SK-N-SH treated with all-trans-retinoic acid at 6 μM for 48 hours (cell line): ENCODE measurements around the gene SDR42E2.
A peak's percentile ranks its signal among the peaks of the same experiment; 100 is the strongest.
"Not testable (repeated sequence)": the region's sequence is repeated elsewhere in the genome, so short reads cannot be mapped to it uniquely, and the experiment has no call there.

Experiments
- ATAC-seq: fragments of 200-7000 bp; cut with Tn5 transposase; 3 replicates; pipeline ENCODE4 v1.9.1; 2020; ENCODE audit warnings: mild to moderate bottlenecking, moderate library complexity
- ARNTL ChIP-seq: fragments of 450-650 bp; formaldehyde crosslinking; IDR thresholded peaks from 2 replicates; pipeline ENCODE4 v1.5.0; 2020; ENCODE audit warnings: low read depth, mild to moderate bottlenecking, moderate library complexity, borderline replicate concordance
- CSDC2 ChIP-seq: fragments of 250-450 bp; sonication (Bioruptor Pico); IDR thresholded peaks from 2 replicates; pipeline ENCODE4 v1.5.0; 2020; ENCODE audit warnings: mild to moderate bottlenecking, moderate library complexity
- ESRRG ChIP-seq: fragments of 250-450 bp; sonication (Bioruptor Pico); IDR thresholded peaks from 2 replicates; pipeline ENCODE4 v1.6.1; 2021; ENCODE audit warnings: mild to moderate bottlenecking
- ISL1 ChIP-seq: fragments of 250-450 bp; sonication (Bioruptor Pico); IDR thresholded peaks from 2 replicates; pipeline ENCODE4 v2.1.2; 2022; ENCODE audit warnings: mild to moderate bottlenecking, moderate library complexity
- OSR1 ChIP-seq: fragments of 250-450 bp; sonication (Bioruptor Pico); IDR thresholded peaks from 2 replicates; pipeline ENCODE4 v1.8.0; 2022; ENCODE audit warnings: moderate library complexity, mild to moderate bottlenecking, inconsistent platforms
- PATZ1 ChIP-seq: fragments of 250-450 bp; sonication (Bioruptor Pico); IDR thresholded peaks from 2 replicates; pipeline ENCODE4 v1.8.0; 2020; ENCODE audit warnings: mild to moderate bottlenecking, moderate library complexity, borderline replicate concordance
- POU6F1 ChIP-seq: fragments of 250-450 bp; sonication (Bioruptor Pico); IDR thresholded peaks from 2 replicates; pipeline ENCODE4 v1.8.0; 2021; ENCODE audit warnings: low read depth, mild to moderate bottlenecking, moderate library complexity, borderline replicate concordance
- PPARA ChIP-seq: fragments of 250-450 bp; sonication (Bioruptor Pico); IDR thresholded peaks from 2 replicates; pipeline ENCODE4 v1.5.0; 2020; ENCODE audit warnings: mild to moderate bottlenecking, borderline replicate concordance
- RARB ChIP-seq: fragments of 250-450 bp; sonication (Bioruptor Pico); IDR thresholded peaks from 2 replicates; pipeline ENCODE4 v1.8.0; 2021; ENCODE audit warnings: mild to moderate bottlenecking, moderate library complexity
- SNAI2 ChIP-seq: fragments of 250-450 bp; sonication (Bioruptor Pico); IDR thresholded peaks from 2 replicates; pipeline ENCODE4 v1.5.0; 2020; ENCODE audit warnings: mild to moderate bottlenecking, moderate library complexity
- TCF4 ChIP-seq: fragments of 250-450 bp; sonication (Bioruptor Pico); IDR thresholded peaks from 2 replicates; pipeline ENCODE4 v1.8.0; 2021; ENCODE audit warnings: mild to moderate bottlenecking, moderate library complexity, borderline replicate concordance
- TOX ChIP-seq: fragments of 250-450 bp; sonication (Bioruptor Pico); IDR thresholded peaks from 2 replicates; pipeline ENCODE4 v1.8.0; 2021; ENCODE audit warnings: mild to moderate bottlenecking, moderate library complexity, borderline replicate concordance
- TSHZ2 ChIP-seq: fragments of 250-450 bp; sonication (Bioruptor Pico); IDR thresholded peaks from 2 replicates; pipeline ENCODE4 v1.5.0; 2020; ENCODE audit warnings: mild to moderate bottlenecking, moderate library complexity
- ZC3H10 ChIP-seq: fragments of 250-450 bp; sonication (Bioruptor Pico); IDR thresholded peaks from 2 replicates; pipeline ENCODE4 v1.5.1; 2021; ENCODE audit warnings: mild to moderate bottlenecking, moderate library complexity
- ZFP3 ChIP-seq: fragments of 250-450 bp; sonication (Bioruptor Pico); IDR thresholded peaks from 2 replicates; pipeline ENCODE4 v1.5.0; 2020; ENCODE audit warnings: mild to moderate bottlenecking, moderate library complexity
- ZFP30 ChIP-seq: fragments of 450-650 bp; formaldehyde crosslinking; IDR thresholded peaks from 2 replicates; pipeline ENCODE4 v1.5.0; 2022; ENCODE audit warnings: mild to moderate bottlenecking, moderate library complexity
- ZNF565 ChIP-seq: fragments of 450-650 bp; formaldehyde crosslinking; conservative IDR thresholded peaks from 2 replicates; pipeline ENCODE4 v1.5.0; 2020; ENCODE audit warnings: low read depth, mild to moderate bottlenecking, moderate library complexity
- ZNF70 ChIP-seq: fragments of 450-650 bp; formaldehyde crosslinking; IDR thresholded peaks from 2 replicates; pipeline ENCODE4 v1.5.0; 2020; ENCODE audit warnings: mild to moderate bottlenecking, moderate library complexity
- ZNF8 ChIP-seq: fragments of 450-650 bp; formaldehyde crosslinking; IDR thresholded peaks from 2 replicates; pipeline ENCODE4 v1.5.0; 2020; ENCODE audit warnings: mild to moderate bottlenecking, moderate library complexity
- TF ChIP-seq, protein P1 (sequence below): fragments of 250-450 bp; sonication (Bioruptor Pico); IDR thresholded peaks from 2 replicates; pipeline ENCODE4 v1.5.1; 2021; ENCODE audit warnings: mild to moderate bottlenecking, moderate library complexity

Gene SDR42E2

DNA sequence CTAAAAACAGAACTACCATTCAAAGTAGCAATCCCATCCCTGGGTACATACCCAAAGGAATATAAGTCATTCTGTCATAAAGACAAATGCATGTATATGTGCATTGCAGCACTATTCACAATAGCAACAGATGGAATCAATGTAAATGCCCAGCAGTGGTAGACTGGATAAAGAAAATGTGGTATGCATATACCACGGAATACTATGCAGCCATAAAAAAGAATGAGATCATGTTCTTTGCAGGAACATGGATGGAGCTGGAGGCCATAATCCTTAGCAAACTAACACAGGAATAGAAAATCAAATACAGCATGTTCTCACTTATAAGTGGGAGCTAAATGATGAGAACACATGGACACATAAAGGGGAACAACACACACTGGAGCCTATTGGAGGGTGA, 33.8 kb upstream of the SDR42E2 start:
- TF ChIP-seq ZNF8, result peak; percentile 79
- ATAC-seq, result not testable (repeated sequence)

DNA sequence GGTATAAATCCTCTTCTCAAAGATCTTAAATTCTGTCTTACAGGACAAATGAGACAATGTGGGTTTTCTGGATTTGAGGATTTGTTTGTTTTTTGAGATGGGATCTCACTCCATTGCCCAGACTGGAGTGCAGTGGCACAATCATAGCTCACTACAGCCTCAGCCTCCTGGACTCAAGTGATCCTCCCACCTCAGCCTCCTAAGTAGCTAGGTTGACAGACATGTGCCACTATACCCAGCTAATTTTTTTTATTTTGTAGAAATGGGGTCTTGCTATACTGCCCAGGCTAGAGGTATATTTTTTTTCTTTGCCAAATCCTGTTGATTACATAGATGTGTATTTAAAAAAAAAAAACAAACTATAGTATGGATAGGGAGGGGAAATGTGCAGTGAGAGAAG, 31.8 kb upstream of the SDR42E2 start:
- TF ChIP-seq ZFP3 (CRISPR knock-in tag) (no peak), SNAI2 (CRISPR knock-in tag) (no peak), POU6F1 (no peak), TSHZ2 (CRISPR knock-in tag) (no peak), ZC3H10 (CRISPR knock-in tag) (no peak), PPARA (CRISPR knock-in tag) (no peak)

DNA sequence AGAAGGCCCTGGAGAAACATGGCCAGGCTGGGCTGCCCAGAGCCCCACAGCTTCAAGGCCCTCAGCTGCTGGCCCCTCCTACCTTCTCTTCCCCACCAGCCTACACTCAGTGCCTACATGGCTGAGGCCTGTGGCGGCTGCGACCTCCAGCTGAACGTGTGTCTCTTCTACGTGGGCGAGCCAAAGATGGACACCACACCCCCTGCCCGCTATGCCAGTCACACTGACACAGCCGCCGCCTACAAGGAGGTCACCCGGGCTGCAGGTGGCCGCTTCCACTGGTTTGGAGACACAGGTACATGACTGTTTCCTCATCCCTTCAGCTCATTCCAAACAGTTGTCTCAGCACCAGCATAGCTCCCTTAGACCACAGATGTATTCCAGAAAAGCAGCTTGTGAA, 29.5 kb upstream of the SDR42E2 start:
- no peak for TF ChIP-seq TOX (CRISPR knock-in tag)
- TF ChIP-seq SNAI2 (CRISPR knock-in tag), result no peak
- TF ChIP-seq OSR1, result no peak
- no peak for TF ChIP-seq POU6F1
- TF ChIP-seq PATZ1 (CRISPR knock-in tag), result no peak
- TF ChIP-seq ARNTL (CRISPR knock-in tag), result no peak
- no peak for TF ChIP-seq ZNF565 (CRISPR knock-in tag)
- no peak for TF ChIP-seq ZFP30 (CRISPR knock-in tag)
- TF ChIP-seq, protein P1, sequence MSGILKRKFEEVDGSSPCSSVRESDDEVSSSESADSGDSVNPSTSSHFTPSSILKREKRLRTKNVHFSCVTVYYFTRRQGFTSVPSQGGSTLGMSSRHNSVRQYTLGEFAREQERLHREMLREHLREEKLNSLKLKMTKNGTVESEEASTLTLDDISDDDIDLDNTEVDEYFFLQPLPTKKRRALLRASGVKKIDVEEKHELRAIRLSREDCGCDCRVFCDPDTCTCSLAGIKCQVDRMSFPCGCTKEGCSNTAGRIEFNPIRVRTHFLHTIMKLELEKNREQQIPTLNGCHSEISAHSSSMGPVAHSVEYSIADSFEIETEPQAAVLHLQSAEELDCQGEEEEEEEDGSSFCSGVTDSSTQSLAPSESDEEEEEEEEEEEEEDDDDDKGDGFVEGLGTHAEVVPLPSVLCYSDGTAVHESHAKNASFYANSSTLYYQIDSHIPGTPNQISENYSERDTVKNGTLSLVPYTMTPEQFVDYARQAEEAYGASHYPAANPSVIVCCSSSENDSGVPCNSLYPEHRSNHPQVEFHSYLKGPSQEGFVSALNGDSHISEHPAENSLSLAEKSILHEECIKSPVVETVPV, result no peak
- TF ChIP-seq ZNF70 (CRISPR knock-in tag), result no peak
- no peak for TF ChIP-seq TCF4
- TF ChIP-seq ZFP3 (CRISPR knock-in tag), result no peak
- TF ChIP-seq TSHZ2 (CRISPR knock-in tag), result no peak
- no peak for TF ChIP-seq ESRRG
- TF ChIP-seq ZNF8, result no peak
- TF ChIP-seq ZC3H10 (CRISPR knock-in tag), result no peak
- TF ChIP-seq RARB (CRISPR knock-in tag), result no peak
- no peak for TF ChIP-seq PPARA (CRISPR knock-in tag)
- no peak for TF ChIP-seq CSDC2 (CRISPR knock-in tag)
- TF ChIP-seq ISL1 (CRISPR knock-in tag), result no peak
- ATAC-seq, result no peak

More for the DNA sequence above, 31.8 kb upstream of the SDR42E2 start:
- no peak for ATAC-seq
